BJ (cell line): ENCODE data around the gene JMJD1C. TPM values are rescaled to one million over a fixed set of nuclear protein-coding genes. Genes with fewer than 3 reads are reported as not detected.

Experiments used
- CTCF ChIA-PET: fragments of 350-600 bp; formaldehyde crosslinking; extraction: SDS; loops from one replicate; lab custom pipeline; 2021; ENCODE audit warnings: antibody characterized with exemption, inconsistent platforms; lab: Yijun Ruan, JAX
- POLR2A ChIA-PET: fragments of 300-600 bp; sonication (Branson Sonifier 250); formaldehyde crosslinking; extraction: SDS; loops from one replicate; lab custom pipeline; 2021; ENCODE audit warnings: antibody characterized with exemption; lab: Charles Lee
- DNase-seq: peaks from one replicate; pipeline ENCODE4 v3.0.0-alpha.2; 2011; ENCODE audit warnings: low read depth
- H3K27me3 ChIP-seq: 2 replicates; pipeline ENCODE4 v1.6.0; 2011; ENCODE audit warnings: low read length; ENCODE audit not compliant: control insufficient read depth, insufficient read depth
- H3K36me3 ChIP-seq: 2 replicates; pipeline ENCODE4 v1.5.1; 2011; ENCODE audit warnings: low read length; ENCODE audit not compliant: control insufficient read depth, insufficient read depth
- H3K4me3 ChIP-seq: 2 replicates; pipeline ENCODE4 v1.5.1; 2011; ENCODE audit warnings: low read depth, mild to moderate bottlenecking, control low read depth, low read length
- CTCF ChIP-seq: IDR thresholded peaks from 2 replicates; pipeline ENCODE4 v1.5.1; 2011; ENCODE audit warnings: low read depth, mild to moderate bottlenecking, control low read depth, inconsistent platforms, low read length, moderate library complexity; ENCODE audit not compliant: insufficient read depth
- polyA minus RNA-seq: library from RNA; depleted of rRNA, polyadenylated mRNA; stranded (reverse); fragments of >200 nt; gene quantifications from 2 replicates; pipeline ENCODE4 v1.2.3, GENCODE V29; 2011; rRNA and poly(A)+ RNA removed
- polyA plus RNA-seq: library from polyadenylated mRNA; depleted of rRNA; stranded (reverse); fragments of >200 nt; gene quantifications from 2 replicates; pipeline ENCODE4 v1.2.3, GENCODE V29; 2011; rRNA removed

JMJD1C gene
- polyA plus RNA-seq, result 14.2 and 26.2 TPM in 2 replicates
- 25.7 and 32.3 TPM in 2 replicates for polyA minus RNA-seq

GRCh38 chr10:63465293-63466143, at the start of gene JMJD1C:
Gene JMJD1C (minus strand): TSS chr10:63465977. CDS start chr10:63465662, 315 bp downstream.
- no peak for TF ChIP-seq CTCF
- DNase-seq, result no peak
- CTCF ChIA-PET, result interaction anchor here (1.3 to 2.1 kb wide), 4 partner anchors 161 to 255 kb away, joined by 4 to 6 read pairs (median 4); no protein-coding TSS in a partner anchor
- Histone ChIP-seq H3K36me3 (no peaks in the 10 kb centered on the region), H3K27me3 (no peaks in the 10 kb centered on the region), H3K4me3 (peak within 1 kb of the TSS; percentile 94)
- POLR2A ChIA-PET, result no interaction called here

- ChIA-PET CTCF (interaction anchor here (0.6 to 2.2 kb wide), 7 partner anchors 10 to 367 kb away, joined by 3 to 6 read pairs (median 3); no protein-coding TSS in a partner anchor), POLR2A (no interaction called here)
- Histone ChIP-seq H3K4me3 (no peak overlapping the region; the same call in 1 of the 2 replicates), H3K36me3 (no peaks in the 10 kb centered on the region), H3K27me3 (no peaks in the 10 kb centered on the region)
- DNase-seq, result no peak
- TF ChIP-seq CTCF, result no peak
These were observed 49.4 kb upstream of the JMJD1C start for GRCh38 chr10:63515002-63515763.

- no peaks in the 10 kb centered on the region for H3K36me3 ChIP-seq
- CTCF ChIA-PET, result no interaction called here
- POLR2A ChIA-PET, result interaction anchor here (0.5 kb wide), 1 partner anchor 18 kb away, joined by 5 read pairs; no protein-coding TSS in a partner anchor
- H3K4me3 ChIP-seq, result no peak overlapping the region
- no peaks in the 10 kb centered on the region for H3K27me3 ChIP-seq
- TF ChIP-seq CTCF, result no peak
- no peak for DNase-seq
These were observed 40.8 kb upstream of the JMJD1C start for GRCh38 chr10:63506554-63506953.

GRCh38 chr10:63505562-63505961, 39.8 kb upstream of the JMJD1C start:
- no peak for TF ChIP-seq CTCF
- Histone ChIP-seq H3K4me3 (no peak overlapping the region), H3K36me3 (no peaks in the 10 kb centered on the region), H3K27me3 (no peaks in the 10 kb centered on the region)
- ChIA-PET CTCF (interaction anchor here (1.0 to 1.2 kb wide), 3 partner anchors 10 to 347 kb away, joined by 3 to 4 read pairs (median 3); no protein-coding TSS in a partner anchor), POLR2A (no interaction called here)
- no peak for DNase-seq
